Measurements from ENCODE around the gene CSMD2. TPM values are rescaled to one million over a fixed set of nuclear protein-coding genes. Genes with fewer than 3 reads are reported as not detected.

Gene CSMD2
- polyA plus RNA-seq, 1 experiment = 2.3 TPM

DNA sequence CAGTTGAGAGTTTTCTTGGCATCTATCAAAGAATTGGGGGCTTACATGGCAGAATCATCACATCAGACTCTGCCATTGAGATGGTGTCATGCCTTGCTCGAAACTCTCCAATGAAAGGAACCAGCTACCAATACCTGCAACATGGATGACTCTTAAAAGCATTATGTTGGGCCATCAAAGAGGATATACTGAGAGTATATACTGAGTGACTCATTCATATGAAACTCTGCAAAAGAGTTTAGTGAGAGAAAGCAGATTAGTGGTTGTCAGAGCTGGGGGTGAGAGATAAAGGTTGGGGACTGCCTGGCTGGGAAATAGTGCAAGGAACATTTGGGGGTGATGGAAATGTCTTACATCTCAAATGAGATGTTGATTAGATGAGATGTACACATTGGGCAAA, 315.8 kb downstream of the CSMD2 start:
- Histone ChIP-seq H3K27me3 (ENCODE audit: control insufficient read depth, insufficient read depth, low read length) (no peaks in the 10 kb centered on the region), H3K9me3 (ENCODE audit: control insufficient read depth, insufficient read depth, low read length) (no peaks in the 10 kb centered on the region), H3K27ac (ENCODE audit: low read depth, low read length) (no peak overlapping the region), H3K4me3 (ENCODE audit: low read depth, low read length) (no peak overlapping the region)
- POLR2A ChIA-PET = no interaction called here
- DNase-seq (ENCODE audit: low read depth, low spot score) = no peak
- CTCF ChIA-PET = no interaction called here
- TF ChIP-seq, protein P1, sequence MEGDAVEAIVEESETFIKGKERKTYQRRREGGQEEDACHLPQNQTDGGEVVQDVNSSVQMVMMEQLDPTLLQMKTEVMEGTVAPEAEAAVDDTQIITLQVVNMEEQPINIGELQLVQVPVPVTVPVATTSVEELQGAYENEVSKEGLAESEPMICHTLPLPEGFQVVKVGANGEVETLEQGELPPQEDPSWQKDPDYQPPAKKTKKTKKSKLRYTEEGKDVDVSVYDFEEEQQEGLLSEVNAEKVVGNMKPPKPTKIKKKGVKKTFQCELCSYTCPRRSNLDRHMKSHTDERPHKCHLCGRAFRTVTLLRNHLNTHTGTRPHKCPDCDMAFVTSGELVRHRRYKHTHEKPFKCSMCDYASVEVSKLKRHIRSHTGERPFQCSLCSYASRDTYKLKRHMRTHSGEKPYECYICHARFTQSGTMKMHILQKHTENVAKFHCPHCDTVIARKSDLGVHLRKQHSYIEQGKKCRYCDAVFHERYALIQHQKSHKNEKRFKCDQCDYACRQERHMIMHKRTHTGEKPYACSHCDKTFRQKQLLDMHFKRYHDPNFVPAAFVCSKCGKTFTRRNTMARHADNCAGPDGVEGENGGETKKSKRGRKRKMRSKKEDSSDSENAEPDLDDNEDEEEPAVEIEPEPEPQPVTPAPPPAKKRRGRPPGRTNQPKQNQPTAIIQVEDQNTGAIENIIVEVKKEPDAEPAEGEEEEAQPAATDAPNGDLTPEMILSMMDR (IDR thresholded peaks at IDR 0.05; ENCODE audit: low read depth, low read length) = no peak

DNA sequence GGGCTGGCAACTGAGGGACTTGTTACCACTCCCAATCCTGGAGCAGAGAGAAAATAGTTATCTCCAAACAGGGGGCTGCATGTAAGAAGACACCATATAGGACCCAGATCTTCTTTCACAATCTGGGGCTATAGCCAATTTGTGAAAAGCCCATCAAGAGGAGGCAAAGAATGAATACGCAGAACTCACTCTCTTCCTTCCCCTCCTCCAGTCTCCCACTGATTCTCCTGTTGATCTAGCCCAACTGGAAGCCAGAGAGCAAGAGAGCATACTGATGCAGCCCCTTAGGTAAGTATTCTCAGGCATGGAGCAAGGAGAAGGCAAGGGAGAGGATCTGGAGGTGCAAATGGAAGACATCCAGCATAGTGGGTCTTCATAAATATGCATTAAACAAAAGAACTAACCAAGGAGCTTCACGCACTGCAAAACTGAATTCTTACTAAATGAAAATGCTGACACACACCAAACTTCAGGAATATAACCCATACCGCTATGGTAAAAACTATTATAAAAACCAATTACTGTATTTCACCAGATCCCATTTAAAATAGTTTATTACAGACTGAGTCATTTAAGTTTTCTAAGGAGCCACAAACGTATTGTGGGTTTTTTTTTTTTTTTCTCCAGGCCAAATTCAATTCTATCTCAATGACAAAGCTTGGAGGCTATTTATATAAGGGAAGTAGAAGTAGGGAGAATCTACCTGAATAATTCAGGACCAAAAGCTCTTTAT, 316.7 kb downstream of the CSMD2 start:
- no peak for DNase-seq (ENCODE audit: low read depth, low spot score)
- no peaks in the 10 kb centered on the region for H3K9me3 ChIP-seq (ENCODE audit: control insufficient read depth, insufficient read depth, low read length)
- TF ChIP-seq, protein P1 (IDR thresholded peaks at IDR 0.05; ENCODE audit: low read depth, low read length) = no peak
- ChIA-PET POLR2A (no interaction called here), CTCF (no interaction called here)
- no peak overlapping the region for H3K27ac ChIP-seq (ENCODE audit: low read depth, low read length)
- no peaks in the 10 kb centered on the region for H3K27me3 ChIP-seq (ENCODE audit: control insufficient read depth, insufficient read depth, low read length)
- H3K4me3 ChIP-seq (ENCODE audit: low read depth, low read length) = no peak overlapping the region

DNA sequence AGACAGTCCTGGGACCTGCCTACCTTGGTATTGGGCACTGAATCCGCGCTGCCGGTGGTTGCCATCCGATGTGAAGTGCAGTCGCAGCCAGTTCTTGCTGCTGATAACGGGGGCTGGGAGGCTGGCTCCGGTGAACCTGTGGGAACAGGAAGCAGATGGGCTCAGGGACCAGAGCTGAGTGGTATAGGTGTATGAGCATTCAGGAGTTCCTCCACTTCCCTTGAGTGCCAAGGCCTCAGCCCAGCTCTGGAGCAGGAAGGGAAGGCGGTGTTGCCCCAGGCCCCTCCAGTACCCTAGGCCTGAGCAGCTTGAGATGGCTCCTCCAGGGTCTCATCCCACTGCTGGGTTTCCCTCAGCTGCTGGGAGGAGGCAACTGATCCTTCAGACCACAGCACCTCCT, 318.2 kb downstream of the CSMD2 start:
- ChIA-PET CTCF (no interaction called here), POLR2A (no interaction called here)
- TF ChIP-seq, protein P1 (IDR thresholded peaks at IDR 0.05; ENCODE audit: low read depth, low read length) = no peak

DNA sequence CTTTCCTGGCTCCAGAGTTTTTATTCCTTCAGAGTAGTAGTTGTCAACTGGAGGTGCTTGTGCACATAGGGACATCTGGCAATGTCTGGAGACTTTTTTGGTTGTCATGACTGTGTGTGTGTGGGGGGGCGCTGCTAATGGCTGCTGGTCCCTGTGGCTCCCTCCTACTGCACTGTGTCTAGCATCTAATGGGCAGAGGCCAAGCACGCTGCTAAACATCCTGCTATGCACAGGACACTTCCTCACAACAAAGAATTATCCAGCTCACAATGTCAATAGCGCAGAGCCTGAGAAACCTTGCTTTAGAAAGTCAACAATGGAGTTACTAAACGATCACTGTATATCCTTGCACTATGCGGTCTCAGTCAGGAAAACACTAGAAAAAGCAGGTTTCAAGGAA, 320.9 kb downstream of the CSMD2 start:
- ChIA-PET CTCF (interaction anchor here (1.4 kb wide), 1 partner anchor 108 kb away, joined by 5 read pairs; no protein-coding TSS in a partner anchor), POLR2A (no interaction called here)
- TF ChIP-seq, protein P1 (IDR thresholded peaks at IDR 0.05; ENCODE audit: low read depth, low read length) = no peak
- no peak for DNase-seq (ENCODE audit: low read depth, low spot score)
- no peaks in the 10 kb centered on the region for H3K27me3 ChIP-seq (ENCODE audit: control insufficient read depth, insufficient read depth, low read length)
- H3K4me3 ChIP-seq (ENCODE audit: low read depth, low read length) = no peak overlapping the region
- no peaks in the 10 kb centered on the region for H3K9me3 ChIP-seq (ENCODE audit: control insufficient read depth, insufficient read depth, low read length)
- no peak overlapping the region for H3K27ac ChIP-seq (ENCODE audit: low read depth, low read length)

More for the DNA sequence above, 318.2 kb downstream of the CSMD2 start:
- DNase-seq (ENCODE audit: low read depth, low spot score) = no peak
- H3K27ac ChIP-seq (ENCODE audit: low read depth, low read length) = no peak overlapping the region
- no peak overlapping the region for H3K4me3 ChIP-seq (ENCODE audit: low read depth, low read length)
- H3K27me3 ChIP-seq (ENCODE audit: control insufficient read depth, insufficient read depth, low read length) = no peaks in the 10 kb centered on the region
- no peaks in the 10 kb centered on the region for H3K9me3 ChIP-seq (ENCODE audit: control insufficient read depth, insufficient read depth, low read length)

DNA sequence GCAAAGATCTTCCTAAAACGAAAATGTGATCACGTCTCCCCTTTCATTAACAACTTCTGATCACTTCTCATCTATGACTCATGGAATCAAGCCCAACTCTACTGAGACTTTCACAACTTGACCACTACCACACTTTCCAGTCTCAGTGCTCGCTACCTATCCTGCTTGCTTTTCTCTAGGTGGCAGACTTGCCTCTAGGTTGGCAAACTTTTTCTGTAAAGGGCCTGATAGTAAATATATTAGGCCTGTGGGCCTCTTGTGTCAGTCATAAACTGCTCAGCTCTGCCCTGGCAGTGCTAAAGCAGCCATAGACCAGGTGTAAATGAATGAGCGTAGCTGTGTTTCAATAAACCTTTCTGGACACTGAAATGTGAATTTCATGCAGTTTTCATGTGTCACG, 322.7 kb downstream of the CSMD2 start:
- POLR2A ChIA-PET = no interaction called here
- Histone ChIP-seq H3K27ac (ENCODE audit: low read depth, low read length) (no peak overlapping the region), H3K27me3 (ENCODE audit: control insufficient read depth, insufficient read depth, low read length) (no peaks in the 10 kb centered on the region), H3K9me3 (ENCODE audit: control insufficient read depth, insufficient read depth, low read length) (no peaks in the 10 kb centered on the region), H3K4me3 (ENCODE audit: low read depth, low read length) (no peak overlapping the region)
- DNase-seq (ENCODE audit: low read depth, low spot score) = no peak
- TF ChIP-seq, protein P1 (IDR thresholded peaks at IDR 0.05; ENCODE audit: low read depth, low read length) = no peak
- CTCF ChIA-PET = no interaction called here
